T-cell (primary cell): ENCODE results near the gene EEPD1. TPM values are rescaled to one million over a fixed set of nuclear protein-coding genes. Genes with fewer than 3 reads are reported as not detected.
"Not testable (repeated sequence)": the region's sequence is repeated elsewhere in the genome, so short reads cannot be mapped to it uniquely, and the experiment has no call there.

Experiments
- ATAC-seq, 4 experiments: fragments of 200-7000 bp in 3 of 4; fragments of 150-1000 bp in 1 of 4; cut with Tn5 transposase; replicated peaks in 1 of 4; 1 replicate in 3 of 4; 2 replicates in 1 of 4; pipeline ENCODE4 v1.10.0; 2021; ENCODE audit warnings: moderate library complexity in 3 of 4, mild to moderate bottlenecking in 2 of 4, moderate number of reproducible peaks in 1 of 4
- CTCF ChIA-PET, 2 donors: fragments of 300-600 bp; sonication (Branson Sonifier 250); formaldehyde crosslinking; loops; one replicate each; lab custom pipeline; 2022; ENCODE audit warnings: antibody characterized with exemption in 2 of 2; lab: Charles Lee
- POLR2A ChIA-PET, 2 donors: fragments of 300-600 bp; sonication (Branson Sonifier 250); formaldehyde crosslinking; loops; one replicate each; lab custom pipeline; 2022; ENCODE audit warnings: antibody characterized with exemption in 2 of 2; lab: Charles Lee
- DNase-seq, 35 experiments: peaks; one replicate each; pipeline versions ENCODE4 v3.0.0 to v3.0.0-alpha.2; 2013 to 2023
- H3K27ac ChIP-seq: one replicate; pipeline ENCODE4 v1.5.1; 2013; ENCODE audit warnings: low read length
- H3K27me3 ChIP-seq, 2 experiments: replicated peaks in 1 of 2; 1 replicate in 1 of 2; 2 replicates in 1 of 2; pipeline versions ENCODE4 v1.6.1 to v1.7.0; 2013; ENCODE audit warnings: low read length in 1 of 2, mixed read lengths in 1 of 2; ENCODE audit not compliant: control insufficient read depth in 2 of 2, insufficient read depth in 2 of 2; ENCODE audit errors: extremely low read depth in 1 of 2
- H3K36me3 ChIP-seq, 2 donors: 1 replicate in 1 of 2; 2 replicates in 1 of 2; pipeline versions ENCODE4 v1.6.1 to v1.7.0; 2013; ENCODE audit warnings: low read length in 1 of 2; ENCODE audit not compliant: control insufficient read depth in 2 of 2, insufficient read depth in 1 of 2; ENCODE audit errors: extremely low read depth in 1 of 2
- H3K4me1 ChIP-seq, 2 experiments: 1 replicate in 1 of 2; 2 replicates in 1 of 2; pipeline versions ENCODE4 v1.6.1 to v1.7.0; 2013; ENCODE audit warnings: low read length in 2 of 2, mixed read lengths in 1 of 2; ENCODE audit not compliant: insufficient read depth in 2 of 2, control insufficient read depth in 1 of 2; ENCODE audit errors: extremely low read depth in 1 of 2
- H3K4me3 ChIP-seq, 2 donors: 1 replicate in 1 of 2; 2 replicates in 1 of 2; pipeline versions ENCODE4 v1.5.1 to v1.7.0; 2013; ENCODE audit warnings: mild to moderate bottlenecking in 2 of 2, low read length in 1 of 2, moderate library complexity in 1 of 2; ENCODE audit not compliant: control insufficient read depth in 1 of 2; ENCODE audit errors: extremely low read depth in 1 of 2
- H3K9me3 ChIP-seq: 2 replicates; pipeline ENCODE4 v1.7.0; 2013
- H3K27ac Mint-ChIP-seq, 2 donors: one replicate each; pipeline ENCODE4 v1.8.0; 2020 to 2021; ENCODE audit warnings: mild to moderate bottlenecking in 2 of 2, mixed read lengths in 2 of 2
- H3K27me3 Mint-ChIP-seq, 2 donors: one replicate each; pipeline ENCODE4 v1.8.0; 2021 to 2022; ENCODE audit warnings: mixed read lengths in 2 of 2
- H3K36me3 Mint-ChIP-seq: one replicate; pipeline ENCODE4 v1.8.0; 2021; ENCODE audit warnings: mixed read lengths
- H3K4me1 Mint-ChIP-seq, 3 donors: one replicate each; pipeline ENCODE4 v1.8.0; 2020 to 2022; ENCODE audit warnings: mixed read lengths in 3 of 3, mild to moderate bottlenecking in 1 of 3
- H3K4me3 Mint-ChIP-seq, 3 donors: one replicate each; pipeline ENCODE4 v1.8.0; 2020 to 2022; ENCODE audit warnings: mild to moderate bottlenecking in 3 of 3, mixed read lengths in 3 of 3, moderate library complexity in 3 of 3
- H3K9me3 Mint-ChIP-seq, 3 donors: one replicate each; pipeline ENCODE4 v1.8.0; 2020 to 2022; ENCODE audit warnings: mixed read lengths in 3 of 3
- WGBS: methylation state at CpG from one replicate; pipeline ENCODE4 v1.1.5; 2013; ENCODE audit warnings: missing lambda C conversion rate; ENCODE audit not compliant: insufficient coverage; 5-methylcytosine and 5-hydroxymethylcytosine counted together
- total RNA-seq, 35 experiments: library from RNA in 6 of 35; stranded (reverse) in 6 of 35; fragments of 120-200 nt in 1 of 35; gene quantifications; one replicate each; pipeline versions ENCODE4 v1.2.1 to v1.2.4 and lab custom pipeline; 2013 to 2026

EEPD1 gene
- 10 to 100 TPM in 1 of 5 donors, 1 to 10 TPM in 4; 2.7 to 16.2 (median 4.2) TPM for total RNA-seq
- 19.8 TPM for total RNA-seq (2013)
- total RNA-seq (lab: John Stamatoyannopoulos, UW): 0.97 to 21.4 (median 8.6) reads per million in 29 experiments

DNA sequence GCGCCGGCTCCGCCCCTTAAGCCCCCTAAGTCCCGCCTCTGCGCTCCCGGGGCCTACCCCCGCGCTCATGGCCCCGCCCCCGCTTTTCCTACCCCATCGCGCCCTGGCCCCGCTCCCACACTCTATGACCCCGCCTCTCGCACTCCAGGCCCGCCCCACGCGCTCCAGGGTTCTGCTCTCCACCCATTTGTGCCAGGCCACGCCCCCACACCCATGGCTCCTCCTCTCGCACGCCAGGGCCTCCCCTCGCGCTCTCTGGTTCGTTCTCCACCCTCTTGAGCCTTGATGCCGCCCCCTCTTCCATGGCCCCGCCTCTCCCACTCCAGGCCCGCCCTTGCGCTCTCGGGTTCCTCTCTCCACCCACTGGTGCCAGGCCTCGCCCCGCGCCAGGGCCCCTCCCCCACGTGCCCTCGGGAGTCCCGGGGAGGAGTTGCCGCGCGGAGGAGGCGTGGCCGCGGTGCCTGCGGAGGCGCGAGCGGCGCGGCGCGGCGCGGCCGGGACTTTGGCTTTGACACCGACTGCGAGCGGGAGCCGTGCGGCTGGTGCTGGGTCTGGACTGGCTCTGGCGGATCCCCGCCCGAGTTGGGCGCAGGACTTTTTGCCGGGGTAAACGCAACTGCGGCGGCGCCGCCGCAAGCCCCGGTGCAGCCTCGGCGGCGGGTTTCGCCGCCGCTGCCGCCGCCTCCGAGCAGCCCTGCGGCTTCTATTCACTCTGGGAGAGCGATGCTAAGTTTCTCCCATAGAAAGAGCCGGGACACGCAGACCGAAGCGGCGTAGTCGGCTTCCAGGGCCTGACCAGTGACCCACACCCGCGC is at the start of gene EEPD1:
TSS of gene EEPD1 (plus strand) at position 499 of the 815 bp plus-strand sequence. CDS start 1,071 bp downstream, outside the sequence.
- POLR2A ChIA-PET: no interaction called here
- Mint-ChIP-seq H3K4me1 (peaks cover 28 to 43% (median 36%) of the 10 kb centered on the region in 3 donors), H3K4me3 (peak within 1 kb of the TSS; percentile 67 to 81 (median 77)), H3K27ac (peak within 1 kb of the TSS; percentile 49 to 68), H3K27me3 (no peaks in the 10 kb centered on the region), H3K36me3 (peaks cover 5% of the 10 kb centered on the region), H3K9me3 (no peaks in the 10 kb centered on the region)
- Histone ChIP-seq H3K4me1 (peaks cover 16 to 28% of the 10 kb centered on the region in 2 experiments), H3K9me3 (no peaks in the 10 kb centered on the region), H3K4me3 (peak within 1 kb of the TSS; percentile 61 to 73), H3K27me3 (peaks cover 0 to 3% of the 10 kb centered on the region in 2 experiments), H3K27ac (peak within 1 kb of the TSS; percentile 16), H3K36me3 (no peaks in the 10 kb centered on the region)
- DNase-seq: peak; percentile 97 to 100 (median 99)
- WGBS: under 1% methylated on average over 88 of the region's 88 CpGs
- peak; percentile 93 to 95 (median 94) for ATAC-seq
- CTCF ChIA-PET: no interaction called here

DNA sequence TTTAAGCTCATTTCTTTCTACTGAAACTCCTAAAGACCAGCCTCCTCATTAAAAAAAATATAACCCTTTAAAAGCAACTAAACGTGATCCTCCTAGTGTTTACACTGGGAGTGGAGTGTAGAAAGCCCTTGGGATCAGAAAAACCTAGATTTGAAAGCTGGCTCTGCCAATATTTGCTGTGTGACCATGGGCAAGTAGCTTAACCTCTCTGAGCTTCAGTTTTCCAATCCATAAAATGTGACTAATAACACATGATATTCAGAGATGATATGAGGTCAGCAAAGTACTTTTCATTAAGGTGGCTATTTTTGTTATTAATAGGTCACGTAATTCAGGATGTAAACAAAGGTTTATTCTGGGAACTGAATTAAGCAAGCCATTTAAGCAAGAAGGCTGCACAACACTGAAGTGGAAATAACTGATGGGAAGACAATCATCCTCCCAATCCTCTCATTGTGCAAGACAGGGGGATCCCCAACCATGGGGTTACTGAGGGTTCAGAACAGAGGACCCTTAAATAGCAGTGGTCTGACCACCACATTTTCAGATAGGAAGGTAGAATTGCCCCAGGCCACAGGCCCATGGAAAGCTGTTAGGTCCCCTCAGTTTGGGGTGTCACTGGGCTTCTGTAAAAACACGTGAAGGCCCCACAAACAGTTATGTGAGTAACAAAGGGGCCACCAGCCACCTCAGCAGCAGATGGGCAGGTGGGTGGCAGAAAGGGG is 49.1 kb upstream of the EEPD1 start:
- ATAC-seq (no peak), DNase-seq (no peak)
- Mint-ChIP-seq H3K27ac (no peak overlapping the region), H3K9me3 (peaks cover 6 to 12% (median 7%) of the 10 kb centered on the region in 3 donors), H3K4me3 (no peak overlapping the region), H3K4me1 (peaks cover 0 to under 1% (median 0%) of the 10 kb centered on the region in 3 donors), H3K36me3 (peaks cover 4% of the 10 kb centered on the region), H3K27me3 (no peaks in the 10 kb centered on the region)
- Histone ChIP-seq H3K36me3 (no peaks in the 10 kb centered on the region), H3K27me3 (no peaks in the 10 kb centered on the region), H3K4me3 (no peak overlapping the region), H3K27ac (no peak overlapping the region), H3K4me1 (no peaks in the 10 kb centered on the region), H3K9me3 (no peaks in the 10 kb centered on the region)
- ChIA-PET POLR2A (no interaction called here), CTCF (no interaction called here)
- no CpG with 5 or more reads among the region's 3 CpGs for WGBS

- H3K9me3 ChIP-seq, H3K27me3 ChIP-seq, H3K4me1 ChIP-seq, H3K27ac Mint-ChIP-seq, H3K36me3 ChIP-seq, DNase-seq, CTCF ChIA-PET, POLR2A ChIA-PET, H3K4me1 Mint-ChIP-seq, H3K9me3 Mint-ChIP-seq, H3K4me3 ChIP-seq, H3K4me3 Mint-ChIP-seq, H3K36me3 Mint-ChIP-seq, H3K27ac ChIP-seq, H3K27me3 Mint-ChIP-seq, ATAC-seq: not testable (repeated sequence)
- no CpG with 5 or more reads among the region's 8 CpGs for WGBS
Measured at GRCh38 chr7:36106972-36107908, 45.8 kb upstream of the EEPD1 start.

DNA sequence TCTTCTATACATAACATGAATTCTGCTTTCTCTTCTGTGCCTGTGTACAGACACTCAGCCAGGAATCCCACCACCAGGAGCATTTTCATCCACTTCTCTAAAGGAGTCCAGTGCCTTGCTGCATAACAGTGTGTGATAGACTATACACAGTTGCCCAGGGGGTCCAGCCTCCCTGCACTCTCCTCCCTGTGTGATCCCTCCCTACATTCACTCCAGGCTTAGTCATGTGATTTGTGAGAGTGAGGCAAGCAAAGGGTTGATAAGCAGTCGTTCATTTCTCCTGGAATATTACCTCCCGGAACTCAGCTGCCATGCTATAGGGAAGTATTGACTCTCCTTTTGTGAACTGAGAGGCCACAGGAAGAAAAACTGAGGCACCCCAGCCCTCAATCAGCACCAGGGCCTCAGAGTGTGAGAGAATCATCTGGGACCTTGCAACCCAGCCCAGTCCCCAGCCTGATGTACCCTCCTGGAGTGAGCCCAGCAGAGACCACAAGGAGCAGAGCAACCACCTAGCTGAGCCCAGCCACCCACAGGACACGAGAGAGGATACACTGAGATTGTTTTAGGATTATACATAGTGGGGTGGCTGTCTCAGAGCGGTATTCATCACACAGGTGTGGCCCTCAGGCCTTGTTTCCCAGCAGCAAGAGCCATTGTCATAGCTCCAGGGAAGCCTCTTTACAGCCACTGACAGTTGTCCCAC is 45.0 kb upstream of the EEPD1 start:
- Histone ChIP-seq H3K27ac (no peak overlapping the region), H3K4me1 (no peaks in the 10 kb centered on the region), H3K27me3 (peaks cover 0 to 3% of the 10 kb centered on the region in 2 experiments), H3K9me3 (no peaks in the 10 kb centered on the region), H3K4me3 (no peak overlapping the region), H3K36me3 (no peaks in the 10 kb centered on the region)
- DNase-seq (no peak), ATAC-seq (no peak)
- WGBS: 60% methylated on average over 1 of the region's 4 CpGs
- POLR2A ChIA-PET: no interaction called here
- Mint-ChIP-seq H3K4me3 (no peak overlapping the region), H3K27me3 (no peaks in the 10 kb centered on the region), H3K27ac (no peak overlapping the region), H3K9me3 (no peaks in the 10 kb centered on the region), H3K4me1 (peaks cover 0 to 4% (median 0%) of the 10 kb centered on the region in 3 donors), H3K36me3 (no peaks in the 10 kb centered on the region)
- CTCF ChIA-PET: no interaction called here

- H3K27ac Mint-ChIP-seq: no peak overlapping the region
- H3K4me1 ChIP-seq: no peaks in the 10 kb centered on the region
- no peak for ATAC-seq
- peaks cover 0 to 3% of the 10 kb centered on the region in 2 experiments for H3K27me3 ChIP-seq
- H3K4me3 Mint-ChIP-seq: no peak overlapping the region
- CTCF ChIA-PET: no interaction called here
- DNase-seq: no peak
- no peaks in the 10 kb centered on the region for H3K36me3 Mint-ChIP-seq
- no peak overlapping the region for H3K27ac ChIP-seq
- no peak overlapping the region for H3K4me3 ChIP-seq
- peaks cover 0 to 4% (median 0%) of the 10 kb centered on the region in 3 donors for H3K4me1 Mint-ChIP-seq
- whole genome bisulfite sequencing: 93% methylated on average over 4 of the region's 6 CpGs
- H3K27me3 Mint-ChIP-seq: no peaks in the 10 kb centered on the region
- H3K9me3 ChIP-seq: no peaks in the 10 kb centered on the region
- no peaks in the 10 kb centered on the region for H3K36me3 ChIP-seq
- POLR2A ChIA-PET: no interaction called here
- no peaks in the 10 kb centered on the region for H3K9me3 Mint-ChIP-seq
Measured at GRCh38 chr7:36109013-36109627, 43.9 kb upstream of the EEPD1 start.
